ENCODE data around the gene PLSCR5. TPM values are rescaled to one million over a fixed set of nuclear protein-coding genes. Genes with fewer than 3 reads are reported as not detected.

PLSCR5 gene
- polyA plus RNA-seq, 1 experiment = not detected

- H3K36me3 ChIP-seq (ENCODE audit: control insufficient read depth, insufficient read depth, low read length) = no peaks in the 10 kb centered on the region
- no peaks in the 10 kb centered on the region for H3K27me3 ChIP-seq (ENCODE audit: control insufficient read depth, insufficient read depth, low read length)
- CTCF ChIA-PET = interaction anchor here (0.8 to 2.8 kb wide), 2 partner anchors 9 to 31 kb away, joined by 3 to 7 read pairs; no protein-coding TSS in a partner anchor
- H3K4me3 ChIP-seq (ENCODE audit: low read depth, low read length) = no peak overlapping the region
- POLR2A ChIA-PET = no interaction called here
- no peak for TF ChIP-seq CTCF (IDR thresholded peaks at IDR 0.05; ENCODE audit: insufficient read depth, low read depth, low read length)
- no peak for DNase-seq (ENCODE audit: low read depth)
Measured at GRCh38 chr3:146546366-146546965, 58.7 kb downstream of the PLSCR5 start.

GRCh38 chr3:146544929-146545528 is 60.1 kb downstream of the PLSCR5 start:
- POLR2A ChIA-PET = no interaction called here
- TF ChIP-seq CTCF (IDR thresholded peaks at IDR 0.05; ENCODE audit: insufficient read depth, low read depth, low read length) = no peak

GRCh38 chr3:146544002-146544928 is 60.9 kb downstream of the PLSCR5 start, which contains the start of gene PLSCR1:
Gene PLSCR1 (minus strand): TSS chr3:146544607. CDS start chr3:146536552, 8,055 bp downstream.
- peak; percentile 77 for DNase-seq (ENCODE audit: low read depth)
- ChIA-PET POLR2A (no interaction called here), CTCF (interaction anchor here (0.6 to 2.8 kb wide), 4 partner anchors 10 to 210 kb away, joined by 3 to 7 read pairs (median 4); no protein-coding TSS in a partner anchor)
- Histone ChIP-seq H3K4me3 (ENCODE audit: low read depth, low read length) (peak within 1 kb of the TSS; percentile 79), H3K36me3 (ENCODE audit: control insufficient read depth, insufficient read depth, low read length) (no peaks in the 10 kb centered on the region), H3K27me3 (ENCODE audit: control insufficient read depth, insufficient read depth, low read length) (no peaks in the 10 kb centered on the region)
- TF ChIP-seq CTCF (IDR thresholded peaks at IDR 0.05; ENCODE audit: insufficient read depth, low read depth, low read length) = no peak

More at GRCh38 chr3:146544929-146545528, 60.1 kb downstream of the PLSCR5 start:
- Histone ChIP-seq H3K4me3 (ENCODE audit: low read depth, low read length) (peak overlapping the region; percentile 79), H3K36me3 (ENCODE audit: control insufficient read depth, insufficient read depth, low read length) (no peaks in the 10 kb centered on the region), H3K27me3 (ENCODE audit: control insufficient read depth, insufficient read depth, low read length) (no peaks in the 10 kb centered on the region)
- CTCF ChIA-PET = interaction anchor here (0.6 to 2.8 kb wide), 3 partner anchors 11 to 211 kb away, joined by 3 to 7 read pairs (median 3); no protein-coding TSS in a partner anchor
- no peak for DNase-seq (ENCODE audit: low read depth)

- Histone ChIP-seq H3K27me3 (ENCODE audit: control insufficient read depth, insufficient read depth, low read length) (no peaks in the 10 kb centered on the region), H3K36me3 (ENCODE audit: control insufficient read depth, insufficient read depth, low read length) (no peaks in the 10 kb centered on the region), H3K4me3 (ENCODE audit: low read depth, low read length) (peak overlapping the region; percentile 79)
- DNase-seq (ENCODE audit: low read depth) = no peak
- POLR2A ChIA-PET = no interaction called here
- no peak for TF ChIP-seq CTCF (IDR thresholded peaks at IDR 0.05; ENCODE audit: insufficient read depth, low read depth, low read length)
- CTCF ChIA-PET = interaction anchor here (1.2 to 1.3 kb wide), 2 partner anchors 10 to 11 kb away, joined by 3 to 4 read pairs; no protein-coding TSS in a partner anchor
Measured at GRCh38 chr3:146543461-146544001, 61.6 kb downstream of the PLSCR5 start.

All from BJ (cell line).